ENCODE data around the gene CDK3. TPM values are rescaled to one million over a fixed set of nuclear protein-coding genes. Genes with fewer than 3 reads are reported as not detected.
"Not testable (repeated sequence)": the region's sequence is repeated elsewhere in the genome, so short reads cannot be mapped to it uniquely, and the experiment has no call there.

The CDK3 gene
- total RNA-seq, 1 donor from 2014 or later, result 0.51 TPM

DNA sequence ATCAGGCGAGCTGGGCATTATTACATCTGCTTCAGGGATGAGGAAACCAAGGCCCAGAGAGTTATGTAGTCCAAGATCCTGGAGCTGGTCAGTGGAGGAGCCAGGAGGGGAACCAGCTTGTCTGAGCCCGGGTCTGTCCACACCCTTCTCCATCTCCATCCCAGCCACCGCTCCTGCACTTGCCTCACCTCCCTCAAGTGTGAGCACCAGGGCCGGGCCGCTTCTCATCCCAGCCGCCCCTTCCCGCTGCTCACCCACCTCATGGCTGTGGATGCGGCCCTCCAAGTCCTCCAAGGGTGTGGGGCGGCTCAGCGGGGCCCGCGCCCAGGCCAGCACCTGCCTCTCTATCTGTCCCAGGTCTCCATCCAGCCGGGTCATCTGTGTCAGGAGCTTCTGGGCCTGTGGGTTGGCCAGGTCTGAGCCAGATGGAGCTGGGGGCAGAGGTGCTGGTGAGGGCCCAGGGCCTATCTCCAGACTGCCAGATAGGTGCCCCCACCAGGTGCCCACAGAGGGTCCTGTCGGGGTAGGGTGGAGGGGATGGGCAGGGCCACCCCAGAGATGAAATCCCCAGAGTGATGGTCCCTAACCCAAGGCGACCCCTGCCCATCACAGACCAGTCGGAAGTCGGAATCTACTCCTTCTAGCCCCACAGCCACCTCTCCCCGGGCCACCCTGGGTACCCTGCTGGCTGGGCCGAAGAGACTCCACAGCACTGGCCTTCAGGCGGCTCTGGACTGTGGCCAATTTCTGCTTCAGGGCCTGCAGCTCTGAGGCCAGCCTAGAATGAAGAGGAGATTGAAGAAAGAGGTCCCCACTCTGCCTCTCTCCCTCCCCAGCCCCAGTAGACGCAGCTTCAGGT is 17.1 kb downstream of the CDK3 start:
- DNase-seq, result no peak

GRCh38 chr17:76018340-76018680 is 17.7 kb downstream of the CDK3 start:
- no peak for DNase-seq

DNA sequence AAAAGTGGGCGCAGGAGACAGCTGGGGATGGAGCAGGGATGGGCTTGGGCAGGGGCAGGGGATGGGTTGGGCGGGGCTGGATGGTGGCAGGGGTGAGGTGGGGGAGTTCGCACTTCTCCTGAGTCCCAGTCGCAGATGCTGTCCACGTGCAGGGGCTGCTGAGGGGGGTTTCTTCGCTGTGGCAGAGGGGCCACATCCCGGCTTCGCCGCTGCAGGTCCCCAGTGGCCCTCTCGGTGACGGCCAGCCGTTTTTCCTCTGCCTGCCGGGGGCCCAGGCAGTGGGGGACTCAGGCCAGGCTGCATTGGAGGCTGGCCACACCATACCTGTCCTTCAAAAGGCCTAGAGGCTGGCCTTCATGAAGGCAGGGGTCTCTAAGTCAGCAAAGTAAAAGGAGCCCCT is 18.1 kb downstream of the CDK3 start:
- no peak for DNase-seq

GRCh38 chr17:76019833-76020467 is 19.3 kb downstream of the CDK3 start:
- no peak for DNase-seq

GRCh38 chr17:76022285-76022684 is 21.6 kb downstream of the CDK3 start:
- no peak for DNase-seq

DNA sequence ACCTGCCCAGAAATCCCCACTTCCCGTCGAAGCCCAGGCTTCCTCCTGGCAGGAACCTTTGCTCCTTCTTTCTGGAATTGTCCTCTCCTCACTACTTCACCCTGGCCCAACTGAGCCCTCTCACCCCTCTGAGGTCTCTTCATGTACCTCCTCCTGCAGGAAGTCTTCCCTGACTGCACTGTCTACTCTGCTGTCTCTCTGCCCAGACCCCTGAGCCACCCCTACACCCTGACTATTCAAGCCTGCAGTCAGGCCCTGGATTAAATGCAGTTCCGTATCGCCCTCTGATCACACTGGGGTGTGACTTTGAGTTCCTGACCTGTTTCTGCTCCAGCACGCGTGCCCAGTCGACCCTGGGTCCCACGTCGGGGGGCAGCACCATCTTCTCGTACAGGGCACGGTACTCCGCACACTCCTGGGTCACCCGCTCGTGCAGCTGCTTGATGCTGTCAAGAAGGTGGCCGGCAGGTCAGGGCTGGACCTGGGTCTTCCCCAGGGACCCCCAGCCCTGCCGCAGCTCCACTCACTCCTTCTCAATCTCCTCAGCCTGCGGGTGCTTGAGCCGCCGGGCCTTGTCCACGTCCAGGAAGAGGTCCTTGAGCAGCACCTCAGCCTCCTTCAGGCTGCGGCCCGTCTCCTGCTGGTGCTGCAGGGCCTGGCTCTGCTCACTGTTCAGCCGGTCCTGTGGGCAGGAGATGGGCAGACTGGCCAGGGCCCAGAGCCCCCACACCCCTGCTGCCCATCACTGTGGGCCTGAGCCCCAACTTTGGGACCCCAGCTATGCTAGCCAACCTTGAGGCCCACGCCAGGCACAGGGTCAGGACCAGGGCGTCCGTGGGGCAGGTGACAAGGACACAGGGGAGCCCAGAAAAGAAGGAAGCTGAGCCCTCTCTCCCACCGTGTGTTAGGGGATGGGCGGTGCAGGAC is 22.6 kb downstream of the CDK3 start:
- no peak for DNase-seq

DNA sequence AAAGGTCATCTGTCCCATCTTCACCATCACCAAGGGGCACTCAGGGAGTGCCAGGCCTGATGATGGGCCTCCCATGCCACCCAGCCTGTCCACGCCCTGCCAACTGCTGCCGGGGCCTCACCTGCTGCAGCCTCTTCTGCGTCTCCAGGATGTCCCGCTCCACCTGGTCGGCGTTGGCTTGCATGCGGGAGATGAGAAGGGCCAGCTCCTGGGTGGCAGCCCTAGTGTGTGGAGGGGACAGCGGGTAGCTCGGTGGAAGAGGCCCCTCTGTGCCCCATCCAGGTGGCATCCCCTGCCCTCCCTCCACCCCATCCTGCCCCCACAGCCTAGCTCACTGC is 23.2 kb downstream of the CDK3 start:
- no peak for DNase-seq

GRCh38 chr17:76024353-76024752 is 23.7 kb downstream of the CDK3 start:
- DNase-seq, result no peak

DNA sequence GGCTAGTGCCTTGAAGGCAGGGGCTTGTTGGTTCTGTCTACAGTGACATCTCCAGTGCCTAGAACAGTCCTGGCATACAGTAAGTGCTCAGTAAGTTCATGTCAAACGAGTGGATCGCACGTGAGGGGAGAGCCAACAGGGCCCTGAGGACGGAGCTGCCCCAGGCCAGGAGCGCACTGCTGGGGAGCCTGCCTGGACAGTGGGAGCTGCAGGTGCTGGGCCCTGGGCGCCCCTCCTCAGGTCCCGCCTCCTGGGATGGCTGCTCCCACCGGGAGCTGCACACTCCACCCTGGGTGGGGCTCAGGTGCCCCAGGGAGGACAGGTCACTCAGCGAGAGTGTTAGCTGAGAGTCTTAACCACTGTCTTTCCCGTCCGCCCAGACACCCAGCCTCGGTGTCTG is 24.6 kb downstream of the CDK3 start:
- DNase-seq, result no peak

GRCh38 chr17:76026714-76027158 is 26.1 kb downstream of the CDK3 start:
- no peak for DNase-seq

DNA sequence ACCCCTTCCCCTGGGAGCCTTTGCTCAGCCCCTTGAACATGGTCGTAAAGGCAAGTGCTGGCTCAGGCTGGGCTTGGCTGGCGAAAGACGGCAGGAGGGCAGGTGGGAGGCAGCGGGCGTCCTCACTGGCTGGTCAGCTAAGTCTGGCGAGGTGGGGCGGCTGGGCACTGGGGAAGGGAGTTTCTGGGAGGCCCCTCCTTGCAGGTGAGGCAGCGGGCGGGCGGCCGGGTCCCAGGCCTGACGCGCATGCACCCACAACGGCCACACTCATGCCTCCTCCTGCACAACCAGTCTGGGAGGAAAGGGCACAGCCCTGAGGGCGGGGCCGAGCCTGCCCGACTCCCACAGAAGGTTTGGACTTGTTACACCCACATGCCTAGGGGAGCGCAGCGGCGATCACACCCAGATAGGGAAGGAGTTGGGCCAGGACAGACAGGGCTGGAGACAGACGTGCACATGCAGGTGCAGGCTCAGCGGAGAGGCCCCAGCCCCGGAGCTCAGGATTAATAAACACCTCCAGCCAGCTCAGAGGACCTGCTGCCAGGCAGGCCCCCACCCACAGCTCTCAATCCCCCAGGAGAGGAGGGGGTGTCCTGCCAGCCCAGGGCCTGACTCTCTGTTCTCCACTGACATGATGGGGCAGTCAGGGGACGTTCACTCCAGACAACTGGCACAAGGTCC is 26.6 kb downstream of the CDK3 start, which contains the start of gene EVPL:
EVPL (minus strand) TSS at position 148 of the 681 bp plus-strand sequence; CDS start at position 40, 108 bp downstream.
- no peak for DNase-seq

- peak; percentile 43 for DNase-seq
These were observed 31.6 kb downstream of the CDK3 start for GRCh38 chr17:76032073-76032779.

DNA sequence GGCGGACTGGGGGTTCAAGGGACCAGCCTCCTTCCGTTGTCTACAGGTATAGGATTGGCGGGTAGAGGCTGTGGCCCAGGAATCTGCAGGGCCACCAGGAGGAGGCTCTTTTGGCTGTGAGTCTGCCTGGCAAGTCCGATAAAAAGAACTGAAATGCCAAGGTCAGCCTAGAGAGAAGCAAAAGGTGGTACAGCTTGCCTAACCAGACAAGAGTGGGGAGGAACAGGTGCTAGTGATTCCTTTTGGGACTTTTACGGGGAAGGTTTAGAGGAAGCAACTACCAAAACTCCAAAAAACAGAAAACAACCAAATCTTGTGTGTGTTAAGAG is 32.1 kb downstream of the CDK3 start:
- no peak for DNase-seq

- DNase-seq, result no peak
These were observed 32.5 kb downstream of the CDK3 start for GRCh38 chr17:76033139-76033538.

DNA sequence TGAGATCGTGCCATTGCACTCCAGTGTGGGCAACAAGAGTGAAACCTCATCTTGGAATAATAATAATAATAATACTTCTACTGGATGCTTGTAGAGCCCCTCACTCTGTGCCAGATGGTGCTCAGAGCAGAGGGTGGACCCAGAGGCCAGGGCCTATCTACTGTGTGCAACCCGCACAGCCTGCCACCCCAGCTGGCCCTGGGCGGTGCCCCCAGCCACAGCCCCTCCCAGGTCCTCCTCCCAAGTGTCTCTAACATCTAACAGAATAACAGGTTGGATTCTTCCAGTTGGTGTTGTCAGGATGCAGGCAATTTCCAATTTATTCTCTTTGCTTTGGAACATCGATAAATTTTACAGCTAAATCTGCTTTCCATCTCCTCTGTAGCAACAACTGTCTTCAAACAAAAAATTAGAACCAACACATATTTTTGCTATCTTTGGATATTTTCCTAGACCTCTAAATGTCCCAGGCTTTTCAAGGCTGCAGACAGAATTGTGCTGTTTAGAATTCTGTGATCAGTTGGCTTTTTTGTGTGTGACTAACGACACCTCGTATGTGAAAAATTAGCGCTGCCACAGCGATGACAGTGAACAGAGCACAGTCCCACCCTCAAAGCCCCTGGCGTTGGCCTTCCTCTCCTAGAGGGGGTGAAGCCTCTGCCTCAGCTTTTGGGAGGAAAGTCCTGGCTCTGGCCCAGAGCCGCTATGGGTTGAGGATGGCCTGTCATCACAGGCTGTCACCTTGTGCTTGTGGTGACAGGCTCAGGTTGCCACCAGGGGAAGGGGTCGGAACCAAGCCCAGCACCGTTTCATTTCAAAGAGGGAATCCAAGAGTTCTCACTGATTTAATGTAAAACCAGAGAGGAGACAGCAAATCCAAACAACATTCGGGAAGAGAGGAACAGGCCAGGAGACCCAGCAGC is 34.0 kb downstream of the CDK3 start:
- no peak for DNase-seq

- no peak for DNase-seq
These were observed 36.0 kb downstream of the CDK3 start for GRCh38 chr17:76036497-76037261.

DNA sequence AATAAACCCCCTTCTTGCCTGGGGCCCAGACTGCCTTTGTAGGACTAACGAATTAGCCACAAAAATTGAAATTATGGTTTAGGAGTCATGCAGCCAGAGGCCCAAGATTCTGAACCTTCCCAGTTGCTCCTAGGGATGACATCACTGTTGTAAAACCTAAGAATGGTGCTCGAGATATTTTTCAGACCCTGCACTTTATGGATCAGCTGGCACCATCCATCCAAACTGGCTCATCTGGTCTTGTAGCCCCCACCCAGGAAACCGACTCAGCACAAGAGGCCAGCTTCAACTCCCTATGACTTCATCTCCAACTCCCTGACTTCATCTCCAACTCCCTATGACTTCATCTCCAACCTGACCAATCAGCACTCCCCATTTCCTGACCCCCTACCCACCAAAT is 37.4 kb downstream of the CDK3 start:
- DNase-seq, result no peak

DNA sequence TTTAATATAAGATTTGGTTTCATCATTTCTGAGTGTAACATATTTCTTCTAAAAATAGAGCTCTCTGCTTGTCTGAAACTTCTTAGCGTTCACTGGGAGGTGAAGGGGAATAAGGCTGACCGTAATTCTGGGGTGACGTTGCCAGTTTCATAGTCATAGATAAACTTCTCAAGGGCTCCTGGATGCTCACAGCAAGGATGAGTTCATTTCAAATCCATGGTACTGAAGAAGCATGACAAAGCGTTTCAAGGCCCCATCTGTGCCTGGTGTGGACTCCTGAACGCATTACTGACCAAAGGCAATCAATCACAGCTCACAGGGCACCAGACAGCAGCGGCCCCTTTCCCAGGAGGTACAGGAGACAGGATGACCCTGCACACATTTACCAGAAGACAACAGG is 38.5 kb downstream of the CDK3 start:
- DNase-seq, result no peak

GRCh38 chr17:76040376-76040775 is 39.7 kb downstream of the CDK3 start:
- no peak for DNase-seq

DNA sequence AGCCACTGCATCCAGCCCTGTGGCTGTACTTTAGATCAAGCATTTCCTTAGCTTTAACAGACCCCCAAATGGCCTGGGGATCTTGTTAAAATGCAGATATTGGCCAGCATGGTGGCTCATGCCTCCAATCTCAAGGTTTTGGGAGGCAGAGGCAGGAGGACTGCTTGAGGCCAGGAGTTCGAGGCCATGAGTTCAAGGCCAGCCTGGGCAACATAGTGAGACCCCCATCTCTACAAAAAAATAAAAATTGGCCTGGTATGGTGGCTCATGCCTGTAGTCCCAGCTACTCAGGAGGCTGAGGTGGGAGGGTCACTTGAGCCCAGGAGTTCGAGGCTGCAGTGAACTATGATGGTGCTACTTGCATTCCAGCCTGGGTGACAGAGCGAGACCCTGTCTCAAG is 42.2 kb downstream of the CDK3 start:
- DNase-seq, result not testable (repeated sequence)

Measured in dermis blood vessel endothelial cell (primary cell).